HepG2 (cell line): Measurements from ENCODE around the gene SEPHS2. TPM values are rescaled to one million over a fixed set of nuclear protein-coding genes. Genes with fewer than 3 reads are reported as not detected.

Source experiments
- ADNP ChIP-seq: sonication (generic); formaldehyde crosslinking; IDR thresholded peaks from 2 replicates; pipeline ENCODE4 v1.4.0; 2020; ENCODE audit warnings: missing genetic modification reagents
- ATAD3A ChIP-seq: sonication (generic); formaldehyde crosslinking; IDR thresholded peaks from 2 replicates; pipeline ENCODE4 v1.4.0; 2020; ENCODE audit warnings: missing genetic modification reagents
- FIP1L1 ChIP-seq: fragments of 200-400 bp; formaldehyde crosslinking; IDR thresholded peaks from 2 replicates; pipeline ENCODE4 v1.6.1; 2018; ENCODE audit warnings: low read depth, mild to moderate bottlenecking, low read length, moderate library complexity, borderline replicate concordance; ENCODE audit not compliant: insufficient read depth
- GATA4 ChIP-seq: sonication (generic); IDR thresholded peaks from 2 replicates; pipeline ENCODE4 v1.6.1; 2016; ENCODE audit warnings: antibody characterized with exemption, low read depth, borderline replicate concordance
- REST ChIP-seq, 2 experiments: IDR thresholded peaks; 2 replicates each; pipeline ENCODE4 v1.6.1; 2011 to 2012; ENCODE audit warnings: low read length in 2 of 2, borderline replicate concordance in 1 of 2, low read depth in 1 of 2, mild to moderate bottlenecking in 1 of 2, moderate library complexity in 1 of 2
- SPEN ChIP-seq: sonication (generic); formaldehyde crosslinking; IDR thresholded peaks from 2 replicates; pipeline ENCODE4 v1.5.1; 2020; ENCODE audit warnings: low read depth, mild to moderate bottlenecking, missing genetic modification reagents
- SRSF4 ChIP-seq: fragments of 200-400 bp; formaldehyde crosslinking; IDR thresholded peaks from one replicate; pipeline ENCODE4 v1.6.1; 2018; ENCODE audit warnings: mild to moderate bottlenecking, low read depth, low read length, moderate library complexity; ENCODE audit not compliant: poor library complexity, severe bottlenecking
- SRY ChIP-seq: sonication (generic); formaldehyde crosslinking; IDR thresholded peaks from 2 replicates; pipeline ENCODE4 v1.8.0; 2022; ENCODE audit warnings: mild to moderate bottlenecking, missing genetic modification reagents
- TBL1XR1 ChIP-seq: fragments of 150-350 bp; IDR thresholded peaks from 2 replicates; pipeline ENCODE4 v1.6.1; 2014; ENCODE audit warnings: borderline replicate concordance, low read length; ENCODE audit not compliant: partially characterized antibody
- TGIF2 ChIP-seq: IDR thresholded peaks from 2 replicates; pipeline ENCODE4 v1.6.1; 2016; ENCODE audit warnings: control low read depth, missing compliant biosample characterization
- YEATS2 ChIP-seq: sonication (generic); formaldehyde crosslinking; IDR thresholded peaks from 2 replicates; pipeline ENCODE4 v1.4.0; 2020; ENCODE audit warnings: missing genetic modification reagents, borderline replicate concordance
- ZNF558 ChIP-seq: sonication (generic); formaldehyde crosslinking; IDR thresholded peaks from 2 replicates; pipeline ENCODE4 v1.9.0; 2022; ENCODE audit warnings: mild to moderate bottlenecking, missing genetic modification reagents, borderline replicate concordance
- ZNF564 ChIP-seq: sonication (generic); formaldehyde crosslinking; IDR thresholded peaks from 2 replicates; pipeline ENCODE4 v1.8.1; 2023; ENCODE audit warnings: mild to moderate bottlenecking, missing genetic modification reagents
- ZNF646 ChIP-seq: sonication (generic); formaldehyde crosslinking; IDR thresholded peaks from 2 replicates; pipeline ENCODE4 v1.9.0; 2021; ENCODE audit warnings: mild to moderate bottlenecking, missing genetic modification reagents
- ZNF678 ChIP-seq: sonication (generic); formaldehyde crosslinking; IDR thresholded peaks from 2 replicates; pipeline ENCODE4 v1.4.0; 2020; ENCODE audit warnings: mild to moderate bottlenecking, missing genetic modification reagents
- ZNF788 ChIP-seq: sonication (generic); formaldehyde crosslinking; IDR thresholded peaks from 2 replicates; pipeline ENCODE4 v1.5.0; 2020; ENCODE audit warnings: mild to moderate bottlenecking, missing genetic modification reagents, borderline replicate concordance
- polyA plus RNA-seq, 8 experiments: library from polyadenylated mRNA; depleted of rRNA in 3 of 8; stranded (reverse) in 7 of 8; unstranded in 1 of 8; fragments of >200 nt; fragmentation: Illumina TruSeq in 4 of 8; extraction: Trizol in 4 of 8; gene quantifications; 2 replicates each; pipeline versions ENCODE4 v1.2.1 to v1.2.3, GENCODE V29; 2011 to 2016; ENCODE audit warnings: low read depth in 4 of 8, missing spikeins in 1 of 8, mixed read lengths in 1 of 8; ENCODE audit not compliant: insufficient read depth in 1 of 8
- total RNA-seq, 5 experiments: library from RNA; depleted of rRNA; stranded (reverse); fragments of >200 nt; fragmentation: Illumina TruSeq; extraction: Trizol; gene quantifications; 2 replicates each; pipeline ENCODE4 v1.2.3, GENCODE V29; 2016; ENCODE audit warnings: low read depth in 1 of 5
- TF ChIP-seq, protein P1 (sequence below): sonication (generic); formaldehyde crosslinking; IDR thresholded peaks from 2 replicates; pipeline ENCODE4 v1.8.0; 2022; ENCODE audit warnings: mild to moderate bottlenecking, missing genetic modification reagents, borderline replicate concordance

Gene SEPHS2
- total and polyA plus RNA-seq, 2 of the 13 experiments (the other 11 are each of a cell fraction or from before 2014, with no cell fraction given): 20.7 to 127 TPM

- TF ChIP-seq ZNF646 (CRISPR knock-in tag) (no peak), TBL1XR1 (no peak), ADNP (no peak), YEATS2 (peak; percentile 94), TGIF2 (CRISPR knock-in tag) (peak; percentile 19), ZNF558 (CRISPR knock-in tag) (0 out of 2 replicates have a peak, but pooled peaks have one; percentile 85), ZNF788 (CRISPR knock-in tag) (peak; percentile 91; the same call in 1 of the 2 replicates), SPEN (CRISPR knock-in tag) (peak; percentile 80), ZNF678 (CRISPR knock-in tag) (peak; percentile 88; the same call in 1 of the 2 replicates), ATAD3A (CRISPR knock-in tag) (no peak), REST (IDR thresholded peaks at IDR 0.05; ENCODE audit: borderline replicate concordance in 1 of 2, low read depth in 1 of 2, low read length in 2 of 2) (peak in 1 of 2 experiments; percentile 29; a peak in 1 of 4 replicates), SRY (CRISPR knock-in tag) (no peak; the same call in 1 of the 2 replicates), FIP1L1 (no peak), ZNF564 (peak; percentile 43; the same call in 1 of the 2 replicates), GATA4 (no peak), SRSF4 (no peak)
- TF ChIP-seq, protein P1, sequence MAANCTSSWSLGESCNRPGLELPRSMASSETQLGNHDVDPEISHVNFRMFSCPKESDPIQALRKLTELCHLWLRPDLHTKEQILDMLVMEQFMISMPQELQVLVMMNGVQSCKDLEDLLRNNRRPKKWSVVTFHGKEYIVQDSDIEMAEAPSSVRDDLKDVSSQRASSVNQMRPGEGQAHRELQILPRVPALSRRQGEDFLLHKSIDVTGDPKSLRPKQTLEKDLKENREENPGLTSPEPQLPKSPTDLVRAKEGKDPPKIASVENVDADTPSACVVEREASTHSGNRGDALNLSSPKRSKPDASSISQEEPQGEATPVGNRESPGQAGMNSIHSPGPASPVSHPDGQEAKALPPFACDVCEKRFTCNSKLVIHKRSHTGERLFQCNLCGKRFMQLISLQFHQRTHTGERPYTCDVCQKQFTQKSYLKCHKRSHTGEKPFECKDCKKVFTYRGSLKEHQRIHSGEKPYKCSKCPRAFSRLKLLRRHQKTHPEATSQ (CRISPR knock-in tag): no peak; the same call in 1 of the 2 replicates
Observed at GRCh38 chr16:30429678-30430427, 15.8 kb downstream of the SEPHS2 start, which contains the start of gene DCTPP1 (continued).
